HepG2 (cell line): Measurements from ENCODE around the gene POP5. TPM values are rescaled to one million over a fixed set of nuclear protein-coding genes. Genes with fewer than 3 reads are reported as not detected.

Experiments used
- ATAC-seq: fragments of 200-7000 bp; cut with Tn5 transposase; 3 replicates; pipeline ENCODE4 v1.9.1; 2020; ENCODE audit warnings: mild to moderate bottlenecking, moderate library complexity
- BruUV-seq: library from RNA; stranded (reverse); fragments of 400-500 nt; replicated peaks from 2 replicates; lab custom pipeline; 2021; lab: Mats Ljungman, UMichigan
- CTCF ChIA-PET: fragments of 300-600 bp; formaldehyde crosslinking; extraction: SDS; loops from one replicate; lab custom pipeline; 2021; ENCODE audit warnings: low total read pairs, inconsistent platforms, low intra/inter-chr PET ratio; lab: Yijun Ruan, JAX
- POLR2A ChIA-PET: fragments of 350-600 bp; sonication (Branson Sonifier 250); formaldehyde crosslinking; loops from one replicate; lab custom pipeline; 2020; ENCODE audit warnings: antibody characterized with exemption, inconsistent platforms; lab: Yijun Ruan, JAX
- DNase-seq: peaks from one replicate; pipeline ENCODE4 v3.0.0-alpha.2; 2015; ENCODE audit warnings: low spot score
- FAIRE-seq: peaks from 3 replicates; lab custom pipeline; 2011; peaks lifted over from hg19 to GRCh38; lab: Jason Lieb, UNC
- H2AFZ ChIP-seq: one replicate; pipeline ENCODE4 v1.6.1; 2011; ENCODE audit warnings: low read length, inconsistent platforms
- H3K27ac ChIP-seq: fragments of 300-600 bp; 3 replicates; pipeline ENCODE4 v1.8.0; 2011; ENCODE audit warnings: mixed run types, mild to moderate bottlenecking, mixed read lengths, low read length, inconsistent platforms; ENCODE audit not compliant: insufficient read depth; ENCODE audit errors: extremely low read length
- H3K27me3 ChIP-seq, 2 experiments: fragments of 200-600 bp in 1 of 2; 2 replicates in 1 of 2; 3 replicates in 1 of 2; pipeline versions ENCODE4 v1.6.0 to v1.8.0; 2011; ENCODE audit warnings: low read length in 2 of 2, mild to moderate bottlenecking in 2 of 2, moderate library complexity in 2 of 2, inconsistent platforms in 1 of 2; ENCODE audit not compliant: insufficient read depth in 2 of 2, control insufficient read depth in 1 of 2
- H3K36me3 ChIP-seq, 2 experiments: fragments of 200-600 bp in 1 of 2; replicated peaks in 1 of 2; 2 replicates in 1 of 2; 3 replicates in 1 of 2; pipeline versions ENCODE4 v1.5.1 to v1.8.0; 2011; ENCODE audit warnings: low read length in 2 of 2, inconsistent platforms in 1 of 2; ENCODE audit not compliant: insufficient read depth in 2 of 2, control insufficient read depth in 1 of 2
- H3K4me1 ChIP-seq: 2 replicates; pipeline ENCODE4 v1.5.1; 2012; ENCODE audit warnings: low read length, inconsistent platforms; ENCODE audit not compliant: insufficient read depth
- H3K4me2 ChIP-seq: 2 replicates; pipeline ENCODE4 v1.6.0; 2011; ENCODE audit warnings: low read depth, low read length, inconsistent platforms
- H3K4me3 ChIP-seq, 3 experiments: fragments of 200-600 bp in 1 of 3; sonication (generic), shearing (Covaris generic) in 1 of 3; replicated peaks in 1 of 3; 2 replicates each; pipeline ENCODE4 v1.5.1; 2011 to 2016; ENCODE audit warnings: low read length in 3 of 3, inconsistent platforms in 2 of 3, low read depth in 2 of 3, mild to moderate bottlenecking in 2 of 3, control low read depth in 1 of 3, mixed read lengths in 1 of 3; ENCODE audit not compliant: insufficient read depth in 1 of 3
- H3K79me2 ChIP-seq: one replicate; pipeline ENCODE4 v1.6.1; 2011; ENCODE audit warnings: low read length, inconsistent platforms; ENCODE audit not compliant: insufficient read depth
- H3K9ac ChIP-seq: 2 replicates; pipeline ENCODE4 v1.6.0; 2011; ENCODE audit warnings: mild to moderate bottlenecking, low read depth, low read length, inconsistent platforms; ENCODE audit not compliant: insufficient read depth
- H3K9me3 ChIP-seq: 2 replicates; pipeline ENCODE4 v1.5.1; 2012; ENCODE audit warnings: mild to moderate bottlenecking, low read length
- H4K20me1 ChIP-seq: 2 replicates; pipeline ENCODE4 v1.6.0; 2011; ENCODE audit warnings: inconsistent platforms, mild to moderate bottlenecking, low read length, moderate library complexity; ENCODE audit not compliant: insufficient read depth
- BCL6 ChIP-seq: IDR thresholded peaks from 2 replicates; pipeline ENCODE4 v1.6.1; 2016; ENCODE audit warnings: missing genetic modification reagents, missing compliant biosample characterization
- KLF16 ChIP-seq, 2 experiments: sonication (generic) in 1 of 2; formaldehyde crosslinking in 1 of 2; IDR thresholded peaks; 2 replicates each; pipeline versions ENCODE4 v1.6.1 to v1.8.0; 2016 to 2023; ENCODE audit warnings: missing genetic modification reagents in 2 of 2, missing compliant biosample characterization in 1 of 2
- LBX2 ChIP-seq: sonication (generic); formaldehyde crosslinking; IDR thresholded peaks from 2 replicates; pipeline ENCODE4 v1.5.0; 2020; ENCODE audit warnings: missing genetic modification reagents, mild to moderate bottlenecking, borderline replicate concordance
- TCF7L2 ChIP-seq: IDR thresholded peaks from 2 replicates; pipeline ENCODE4 v1.6.1; 2011; ENCODE audit warnings: mild to moderate bottlenecking, low read depth, low read length, moderate library complexity
- ZBTB39 ChIP-seq: sonication (generic); formaldehyde crosslinking; IDR thresholded peaks from 2 replicates; pipeline ENCODE4 v1.5.0; 2020; ENCODE audit warnings: missing genetic modification reagents
- ZNF205 ChIP-seq: IDR thresholded peaks from 2 replicates; pipeline ENCODE4 v1.6.1; 2018; ENCODE audit warnings: missing biosample characterization, missing genetic modification reagents
- ZNF547 ChIP-seq: sonication (generic); formaldehyde crosslinking; IDR thresholded peaks from 2 replicates; pipeline ENCODE4 v1.5.1; 2020; ENCODE audit warnings: mild to moderate bottlenecking, missing genetic modification reagents
- ZNF777 ChIP-seq: sonication (generic); formaldehyde crosslinking; IDR thresholded peaks from 2 replicates; pipeline ENCODE4 v1.4.0; 2020; ENCODE audit warnings: missing genetic modification reagents
- ZNF800 ChIP-seq: sonication (generic); formaldehyde crosslinking; IDR thresholded peaks from 2 replicates; pipeline ENCODE4 v1.4.0; 2020; ENCODE audit warnings: missing genetic modification reagents
- WGBS: methylation state at CpG from one replicate; pipeline ENCODE4 v1.1.6; 2017; ENCODE audit warnings: low lambda C conversion rate; 5-methylcytosine and 5-hydroxymethylcytosine counted together
- in situ Hi-C: cut with HindIII; loops from 2 replicates; pipeline ENCODE4 v1.10.0; 2017; ENCODE audit warnings: low pct_unique_long_range_greater_than_20kb; ENCODE audit not compliant: extremely low pct_ligation_motif_present
- intact Hi-C: fragments of 100-400 bp; cut with micrococcal nuclease; formaldehyde crosslinking; loops from one replicate; pipeline ENCODE4 v1.10.0; 2022; ENCODE audit not compliant: unreplicated experiment
- polyA plus RNA-seq, 8 experiments: library from polyadenylated mRNA; depleted of rRNA in 3 of 8; stranded (reverse) in 7 of 8; unstranded in 1 of 8; fragments of >200 nt; fragmentation: Illumina TruSeq in 4 of 8; extraction: Trizol in 4 of 8; gene quantifications; 2 replicates each; pipeline versions ENCODE4 v1.2.1 to v1.2.3, GENCODE V29; 2011 to 2016; ENCODE audit warnings: low read depth in 4 of 8, missing spikeins in 1 of 8, mixed read lengths in 1 of 8; ENCODE audit not compliant: insufficient read depth in 1 of 8
- total RNA-seq, 5 experiments: library from RNA; depleted of rRNA; stranded (reverse); fragments of >200 nt; fragmentation: Illumina TruSeq; extraction: Trizol; gene quantifications; 2 replicates each; pipeline ENCODE4 v1.2.3, GENCODE V29; 2016; ENCODE audit warnings: low read depth in 1 of 5

POP5 gene
- total and polyA plus RNA-seq, 2 of the 13 experiments (the other 11 are each of a cell fraction or from before 2014, with no cell fraction given), result 45.6 to 61.3 TPM

- ATAC-seq, result no peak
- FAIRE-seq, result no peak
- CTCF ChIA-PET, result no interaction called here
- no peak overlapping the region for H3K9ac ChIP-seq
- H4K20me1 ChIP-seq, result no peaks in the 10 kb centered on the region
- intact Hi-C loops (no loop called here), in situ Hi-C loops (no loop called here)
- H3K27me3 ChIP-seq, result peaks cover 4 to 37% of the 10 kb centered on the region in 2 experiments; a peak in 3 of 5 replicates
- no TSS peak for BruUV-seq
- H3K79me2 ChIP-seq, result no peaks in the 10 kb centered on the region
- H3K36me3 ChIP-seq, result no peaks in the 10 kb centered on the region
- H2AFZ ChIP-seq, result no peak overlapping the region
- H3K4me2 ChIP-seq, result no peak overlapping the region
- H3K9me3 ChIP-seq, result no peaks in the 10 kb centered on the region
- TF ChIP-seq TCF7L2 (no peak), ZNF547 (CRISPR knock-in tag) (no peak), BCL6 (no peak), ZBTB39 (CRISPR knock-in tag) (no peak), LBX2 (CRISPR knock-in tag) (no peak), ZNF205 (CRISPR knock-in tag) (no peak), ZNF777 (CRISPR knock-in tag) (no peak), ZNF800 (no peak), KLF16 (CRISPR knock-in tag; IDR thresholded peaks at IDR 0.05) (no peak)
- DNase-seq, result no peak
- no peak overlapping the region for H3K4me3 ChIP-seq
- POLR2A ChIA-PET, result no interaction called here
- H3K4me1 ChIP-seq, result no peaks in the 10 kb centered on the region
- 0% methylated on average over 1 of the region's 2 CpGs for WGBS
- H3K27ac ChIP-seq, result no peak overlapping the region
Measured at GRCh38 chr12:120620624-120621023, 39.4 kb upstream of the POP5 start.
